SU-DHL-6 (cell line): ENCODE results near the gene KAT6B.

Source experiments
- H2AFZ ChIP-seq: fragments of 200-600 bp; sonication (generic); 2 replicates; pipeline ENCODE4 v1.6.1; 2014; ENCODE audit warnings: low read depth, mild to moderate bottlenecking, moderate library complexity, mixed read lengths, antibody characterized with exemption, low read length; ENCODE audit not compliant: severe bottlenecking
- H3F3A ChIP-seq: fragments of 200-600 bp; shearing (Covaris generic); 2 replicates; pipeline ENCODE4 v1.6.0; 2016; ENCODE audit warnings: antibody characterized with exemption, mild to moderate bottlenecking; ENCODE audit not compliant: insufficient read depth
- H3K27ac ChIP-seq: fragments of 200-600 bp; sonication (generic); 2 replicates; pipeline ENCODE4 v1.5.1; 2016; ENCODE audit warnings: low read depth, mild to moderate bottlenecking, low read length, moderate library complexity, mixed read lengths
- H3K27me3 ChIP-seq: fragments of 200-600 bp; sonication (generic), shearing (Covaris generic); 2 replicates; pipeline ENCODE4 v1.6.0; 2014; ENCODE audit warnings: mild to moderate bottlenecking, low read length
- H3K36me3 ChIP-seq: fragments of 200-600 bp; sonication (generic); 2 replicates; pipeline ENCODE4 v1.6.1; 2014; ENCODE audit warnings: mild to moderate bottlenecking, low read length, mixed read lengths
- H3K4me2 ChIP-seq: fragments of 300-600, 200-600 bp; shearing (Covaris generic), sonication (generic); 2 replicates; pipeline ENCODE4 v1.6.0; 2014; ENCODE audit warnings: low read length, low read depth, mild to moderate bottlenecking; ENCODE audit not compliant: poor library complexity, severe bottlenecking
- H3K4me3 ChIP-seq: fragments of 200-600 bp; sonication (generic); 2 replicates; pipeline ENCODE4 v1.5.1; 2014; ENCODE audit warnings: antibody characterized with exemption, low read length, mild to moderate bottlenecking, mixed read lengths; ENCODE audit not compliant: insufficient read depth, poor library complexity, severe bottlenecking
- H3K79me2 ChIP-seq: fragments of 200-600 bp; sonication (generic); 2 replicates; pipeline ENCODE4 v1.6.1; 2014; ENCODE audit warnings: mild to moderate bottlenecking, low read length, moderate library complexity; ENCODE audit not compliant: insufficient read depth
- H3K9ac ChIP-seq: fragments of 200-600 bp; sonication (generic); 2 replicates; pipeline ENCODE4 v1.7.0; 2014; ENCODE audit warnings: mild to moderate bottlenecking, low read length
- H3K9me2 ChIP-seq: fragments of 200-600 bp; sonication (generic); replicated peaks from 2 replicates; pipeline ENCODE4 v1.6.1; 2014; ENCODE audit warnings: low read length; ENCODE audit not compliant: insufficient read depth
- H3K9me3 ChIP-seq: fragments of 200-600 bp; sonication (generic); 2 replicates; pipeline ENCODE4 v1.6.1; 2014; ENCODE audit warnings: low read length, mixed read lengths; ENCODE audit not compliant: insufficient read depth
- H4K20me1 ChIP-seq: fragments of 200-600 bp; sonication (generic); 2 replicates; pipeline ENCODE4 v1.6.1; 2014; ENCODE audit warnings: low read depth, mild to moderate bottlenecking, antibody characterized with exemption, low read length, moderate library complexity, mixed read lengths
- EZH2phosphoT487 ChIP-seq: fragments of 200-600 bp; sonication (generic), shearing (Covaris generic); conservative IDR thresholded peaks from 2 replicates; pipeline ENCODE4 v1.6.1; 2018; ENCODE audit warnings: mild to moderate bottlenecking, antibody characterized with exemption, low read length, moderate library complexity, mixed read lengths
- TF ChIP-seq, protein P1 (sequence below): fragments of 200-600 bp; sonication (generic); IDR thresholded peaks from one replicate; pipeline ENCODE4 v1.5.1; 2017; ENCODE audit warnings: antibody characterized with exemption, mild to moderate bottlenecking, low read length, moderate library complexity; ENCODE audit not compliant: insufficient read depth, poor library complexity, severe bottlenecking

The KAT6B gene

DNA sequence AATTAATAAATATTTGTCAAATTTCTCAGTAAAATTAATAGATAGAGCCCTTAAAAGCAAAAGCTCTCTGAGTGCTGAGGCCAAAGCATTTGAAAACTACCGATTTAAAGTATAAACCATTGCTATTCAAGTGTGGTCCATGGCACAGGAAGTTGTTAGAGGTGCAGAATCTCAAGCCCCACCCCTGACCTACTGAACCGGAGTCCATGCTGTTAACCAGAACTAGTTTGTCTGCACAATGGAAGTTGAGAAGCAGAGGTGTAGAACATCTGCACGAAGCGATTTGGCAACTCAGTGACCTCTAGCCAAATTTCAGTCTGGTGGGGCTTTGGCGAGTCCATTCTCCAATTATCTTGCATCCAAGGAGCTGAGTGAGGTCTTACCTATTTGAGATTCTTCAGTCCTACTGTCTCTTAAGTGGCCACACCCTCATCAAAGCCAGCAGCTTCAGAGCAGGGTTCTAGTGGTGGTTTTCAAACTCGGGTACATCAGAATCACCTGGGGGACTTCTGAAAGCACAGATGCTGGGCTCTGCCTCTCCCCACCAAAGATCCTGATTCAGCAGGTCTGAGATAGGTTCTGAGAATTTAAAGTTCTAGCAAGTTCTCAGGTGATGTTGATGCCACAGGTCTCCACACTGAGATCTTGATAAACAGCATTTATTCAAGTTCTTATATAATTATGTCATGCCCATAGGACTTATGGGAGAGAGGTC, 188.3 kb downstream of the KAT6B start:
- Histone ChIP-seq H2AFZ (no peak overlapping the region), H4K20me1 (no peaks in the 10 kb centered on the region), H3F3A (no peaks in the 10 kb centered on the region), H3K9me3 (no peaks in the 10 kb centered on the region), H3K27ac (no peak overlapping the region), H3K9ac (no peak overlapping the region), H3K79me2 (no peaks in the 10 kb centered on the region), H3K4me2 (no peak overlapping the region), H3K36me3 (no peaks in the 10 kb centered on the region), H3K9me2 (no peaks in the 10 kb centered on the region), H3K27me3 (no peaks in the 10 kb centered on the region), H3K4me3 (no peak overlapping the region)
- TF ChIP-seq, protein P1, sequence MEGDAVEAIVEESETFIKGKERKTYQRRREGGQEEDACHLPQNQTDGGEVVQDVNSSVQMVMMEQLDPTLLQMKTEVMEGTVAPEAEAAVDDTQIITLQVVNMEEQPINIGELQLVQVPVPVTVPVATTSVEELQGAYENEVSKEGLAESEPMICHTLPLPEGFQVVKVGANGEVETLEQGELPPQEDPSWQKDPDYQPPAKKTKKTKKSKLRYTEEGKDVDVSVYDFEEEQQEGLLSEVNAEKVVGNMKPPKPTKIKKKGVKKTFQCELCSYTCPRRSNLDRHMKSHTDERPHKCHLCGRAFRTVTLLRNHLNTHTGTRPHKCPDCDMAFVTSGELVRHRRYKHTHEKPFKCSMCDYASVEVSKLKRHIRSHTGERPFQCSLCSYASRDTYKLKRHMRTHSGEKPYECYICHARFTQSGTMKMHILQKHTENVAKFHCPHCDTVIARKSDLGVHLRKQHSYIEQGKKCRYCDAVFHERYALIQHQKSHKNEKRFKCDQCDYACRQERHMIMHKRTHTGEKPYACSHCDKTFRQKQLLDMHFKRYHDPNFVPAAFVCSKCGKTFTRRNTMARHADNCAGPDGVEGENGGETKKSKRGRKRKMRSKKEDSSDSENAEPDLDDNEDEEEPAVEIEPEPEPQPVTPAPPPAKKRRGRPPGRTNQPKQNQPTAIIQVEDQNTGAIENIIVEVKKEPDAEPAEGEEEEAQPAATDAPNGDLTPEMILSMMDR = no peak
- TF ChIP-seq EZH2phosphoT487 = no peak

DNA sequence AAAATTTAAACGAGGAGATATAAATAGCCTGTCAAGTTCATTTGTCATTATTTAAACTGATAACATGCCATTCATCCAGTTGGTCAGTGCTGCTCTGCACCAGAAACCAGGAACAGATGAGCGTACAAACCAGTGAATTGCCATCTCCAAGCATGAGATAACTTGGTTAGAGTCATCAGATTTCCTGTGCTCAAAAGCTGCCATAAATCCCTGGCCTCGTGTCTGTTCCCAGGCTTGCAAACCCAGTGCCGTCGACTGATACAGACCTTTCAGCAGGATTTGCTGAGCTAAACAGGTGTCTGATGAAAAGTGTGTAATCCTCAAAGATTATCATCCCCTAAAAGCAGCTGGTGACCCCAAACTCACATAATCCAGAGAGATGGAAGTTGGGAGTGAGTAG, 189.0 kb downstream of the KAT6B start:
- no peak overlapping the region for H2AFZ ChIP-seq
- no peak for TF ChIP-seq EZH2phosphoT487
- TF ChIP-seq, protein P1 = no peak
- no peaks in the 10 kb centered on the region for H3K36me3 ChIP-seq
- H4K20me1 ChIP-seq = no peaks in the 10 kb centered on the region
- no peaks in the 10 kb centered on the region for H3K27me3 ChIP-seq
- no peak overlapping the region for H3K4me2 ChIP-seq
- no peaks in the 10 kb centered on the region for H3K79me2 ChIP-seq
- no peak overlapping the region for H3K27ac ChIP-seq
- no peak overlapping the region for H3K9ac ChIP-seq
- H3K4me3 ChIP-seq = no peak overlapping the region
- H3F3A ChIP-seq = no peaks in the 10 kb centered on the region
- no peaks in the 10 kb centered on the region for H3K9me3 ChIP-seq
- no peaks in the 10 kb centered on the region for H3K9me2 ChIP-seq

DNA sequence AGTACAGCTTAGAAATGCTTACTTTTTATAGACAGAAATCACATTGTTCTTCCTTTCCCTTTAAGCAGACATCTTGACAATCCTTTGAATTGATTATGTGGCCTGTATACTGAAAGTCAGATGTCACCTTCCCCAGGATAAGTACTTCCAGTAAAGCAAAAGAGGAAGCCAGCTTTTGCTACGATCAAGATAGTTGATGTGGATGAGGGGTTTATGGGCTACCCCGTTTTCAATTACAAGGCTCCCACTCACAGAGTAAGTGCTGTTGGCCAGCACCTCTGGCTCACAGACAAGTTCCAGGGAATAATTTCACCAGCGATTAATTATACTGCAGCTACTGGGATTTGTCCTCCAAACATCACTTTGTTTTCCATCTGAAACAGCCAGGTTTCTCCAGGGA, 189.9 kb downstream of the KAT6B start:
- no peak overlapping the region for H3K4me3 ChIP-seq

More for the DNA sequence above, 189.9 kb downstream of the KAT6B start:
- Histone ChIP-seq H3K36me3 (no peaks in the 10 kb centered on the region), H3K9me2 (no peaks in the 10 kb centered on the region), H2AFZ (no peak overlapping the region), H3K27ac (no peak overlapping the region), H3K4me2 (no peak overlapping the region), H4K20me1 (no peaks in the 10 kb centered on the region), H3K9me3 (no peaks in the 10 kb centered on the region), H3K9ac (no peak overlapping the region), H3K27me3 (no peaks in the 10 kb centered on the region), H3K79me2 (no peaks in the 10 kb centered on the region), H3F3A (no peaks in the 10 kb centered on the region)
- TF ChIP-seq, protein P1 = no peak
- TF ChIP-seq EZH2phosphoT487 = no peak
